NCI-H2196 (cell line): Measurements from ENCODE around the gene TBC1D4.

Experiments
- DNase-seq: peaks from one replicate; lab custom pipeline; 2025; ENCODE audit not compliant: unreplicated experiment; lab: John Stamatoyannopoulos, UW

Gene TBC1D4

GRCh38 chr13:75393839-75394520, 88.0 kb downstream of the TBC1D4 start:
- DNase-seq: no peak

- DNase-seq: no peak
These were observed 90.4 kb downstream of the TBC1D4 start for GRCh38 chr13:75391432-75392100.

GRCh38 chr13:75390229-75390628, 91.7 kb downstream of the TBC1D4 start:
- no peak for DNase-seq

- no peak for DNase-seq
These were observed 96.3 kb downstream of the TBC1D4 start for GRCh38 chr13:75385708-75386083.

GRCh38 chr13:75384879-75385707, 96.9 kb downstream of the TBC1D4 start:
- DNase-seq: no peak

- DNase-seq: no peak
These were observed 98.8 kb downstream of the TBC1D4 start for GRCh38 chr13:75383064-75383715.

GRCh38 chr13:75378301-75378700, 103.7 kb downstream of the TBC1D4 start:
- DNase-seq: no peak

GRCh38 chr13:75376792-75377402, 105.1 kb downstream of the TBC1D4 start:
- no peak for DNase-seq

GRCh38 chr13:75375329-75375728, 106.6 kb downstream of the TBC1D4 start:
- DNase-seq: no peak

- DNase-seq: no peak
These were observed 108.0 kb downstream of the TBC1D4 start for GRCh38 chr13:75373988-75374387.

GRCh38 chr13:75372923-75373841, 108.8 kb downstream of the TBC1D4 start:
- DNase-seq: no peak

- peak; percentile 2 for DNase-seq
These were observed 109.5 kb downstream of the TBC1D4 start for GRCh38 chr13:75372517-75372916.

- DNase-seq: no peak
These were observed 110.8 kb downstream of the TBC1D4 start for GRCh38 chr13:75371203-75371602.

- DNase-seq: no peak
These were observed 111.2 kb downstream of the TBC1D4 start for GRCh38 chr13:75370774-75371173.

GRCh38 chr13:75369981-75370380, 112.0 kb downstream of the TBC1D4 start:
- no peak for DNase-seq

- DNase-seq: no peak
These were observed 113.8 kb downstream of the TBC1D4 start for GRCh38 chr13:75368167-75368566.

GRCh38 chr13:75366380-75367280, 115.3 kb downstream of the TBC1D4 start:
- no peak for DNase-seq

- DNase-seq: no peak
These were observed 116.2 kb downstream of the TBC1D4 start for GRCh38 chr13:75365724-75366173.
